NCI-H748 (cell line): ENCODE measurements around the gene FAM110D.

Experiments used
- DNase-seq: peaks from one replicate; lab custom pipeline; 2025; ENCODE audit not compliant: unreplicated experiment; lab: John Stamatoyannopoulos, UW

Gene FAM110D

GRCh38 chr1:26187882-26188281 is 29.0 kb downstream of the FAM110D start:
- no peak for DNase-seq

- no peak for DNase-seq
Measured at GRCh38 chr1:26188477-26188876, 29.6 kb downstream of the FAM110D start.

GRCh38 chr1:26189331-26189730 is 30.5 kb downstream of the FAM110D start:
- DNase-seq, result no peak

- no peak for DNase-seq
Measured at GRCh38 chr1:26189751-26190275, 30.9 kb downstream of the FAM110D start.

GRCh38 chr1:26190373-26190987 is 31.6 kb downstream of the FAM110D start, which contains the start of gene CATSPER4:
Gene CATSPER4, plus strand, starts transcription at chr1:26190602. Its CDS starts 26 bp downstream, at chr1:26190628.
- peak; percentile 9 for DNase-seq

GRCh38 chr1:26191739-26192138 is 32.9 kb downstream of the FAM110D start:
- DNase-seq, result no peak

- no peak for DNase-seq
Measured at GRCh38 chr1:26195805-26196204, 36.9 kb downstream of the FAM110D start.

GRCh38 chr1:26197301-26197700 is 38.4 kb downstream of the FAM110D start:
- DNase-seq, result no peak

GRCh38 chr1:26197813-26198212 is 38.9 kb downstream of the FAM110D start:
- no peak for DNase-seq

GRCh38 chr1:26200413-26200812 is 41.5 kb downstream of the FAM110D start:
- DNase-seq, result no peak

GRCh38 chr1:26203642-26204318 is 44.9 kb downstream of the FAM110D start:
- DNase-seq, result no peak

- DNase-seq, result no peak
Measured at GRCh38 chr1:26210147-26210870, 51.4 kb downstream of the FAM110D start.

GRCh38 chr1:26212726-26213125 is 53.8 kb downstream of the FAM110D start:
- DNase-seq, result no peak

GRCh38 chr1:26213335-26213905 is 54.5 kb downstream of the FAM110D start:
- DNase-seq, result no peak
